Body of pancreas (tissue), 4 donors: Measurements from ENCODE around the gene EWSR1.
"Not testable (repeated sequence)": the region's sequence is repeated elsewhere in the genome, so short reads cannot be mapped to it uniquely, and the experiment has no call there.

Source experiments
- POLR2A ChIP-seq, 3 donors: fragments of 450-650 bp; IDR thresholded peaks; one replicate each; pipeline ENCODE4 v1.6.1; 2016; ENCODE audit warnings: antibody characterized with exemption in 3 of 3, mild to moderate bottlenecking in 2 of 3
- TF ChIP-seq, protein P1 (sequence below), 7 experiments: fragments of 450-650 bp in 4 of 7; fragments of 200-600 bp in 3 of 7; sonication (generic) in 3 of 7; IDR thresholded peaks; one replicate each; pipeline ENCODE4 v1.5.1; 2016 to 2019; ENCODE audit warnings: antibody characterized with exemption in 7 of 7

- TF ChIP-seq, protein P1, sequence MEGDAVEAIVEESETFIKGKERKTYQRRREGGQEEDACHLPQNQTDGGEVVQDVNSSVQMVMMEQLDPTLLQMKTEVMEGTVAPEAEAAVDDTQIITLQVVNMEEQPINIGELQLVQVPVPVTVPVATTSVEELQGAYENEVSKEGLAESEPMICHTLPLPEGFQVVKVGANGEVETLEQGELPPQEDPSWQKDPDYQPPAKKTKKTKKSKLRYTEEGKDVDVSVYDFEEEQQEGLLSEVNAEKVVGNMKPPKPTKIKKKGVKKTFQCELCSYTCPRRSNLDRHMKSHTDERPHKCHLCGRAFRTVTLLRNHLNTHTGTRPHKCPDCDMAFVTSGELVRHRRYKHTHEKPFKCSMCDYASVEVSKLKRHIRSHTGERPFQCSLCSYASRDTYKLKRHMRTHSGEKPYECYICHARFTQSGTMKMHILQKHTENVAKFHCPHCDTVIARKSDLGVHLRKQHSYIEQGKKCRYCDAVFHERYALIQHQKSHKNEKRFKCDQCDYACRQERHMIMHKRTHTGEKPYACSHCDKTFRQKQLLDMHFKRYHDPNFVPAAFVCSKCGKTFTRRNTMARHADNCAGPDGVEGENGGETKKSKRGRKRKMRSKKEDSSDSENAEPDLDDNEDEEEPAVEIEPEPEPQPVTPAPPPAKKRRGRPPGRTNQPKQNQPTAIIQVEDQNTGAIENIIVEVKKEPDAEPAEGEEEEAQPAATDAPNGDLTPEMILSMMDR (IDR thresholded peaks at IDR 0.05): not testable (repeated sequence)
- not testable (repeated sequence) for TF ChIP-seq POLR2A (IDR thresholded peaks at IDR 0.05)
Observed at GRCh38 chr22:29219409-29219782, 48.7 kb upstream of the EWSR1 start.
